KBM-7 (cell line): Measurements from ENCODE around the gene FHIT.
A peak's percentile ranks its signal among the peaks of the same experiment; 100 is the strongest.

Source experiments
- DNase-seq: peaks from one replicate; pipeline ENCODE4 v3.0.0-alpha.2; 2015
- in situ Hi-C: fragments of 300-500 bp; cut with MboI; formaldehyde crosslinking; loops from 2 replicates; pipeline ENCODE4 v1.14.3; 2020; ENCODE audit warnings: low sequenced_read_pairs, low pct_unique_long_range_greater_than_20kb, mixed read lengths

Gene FHIT

GRCh38 chr3:60023189-60023588 lies 1228.1 kb downstream of the FHIT start:
- in situ Hi-C loops = no loop called here

DNA sequence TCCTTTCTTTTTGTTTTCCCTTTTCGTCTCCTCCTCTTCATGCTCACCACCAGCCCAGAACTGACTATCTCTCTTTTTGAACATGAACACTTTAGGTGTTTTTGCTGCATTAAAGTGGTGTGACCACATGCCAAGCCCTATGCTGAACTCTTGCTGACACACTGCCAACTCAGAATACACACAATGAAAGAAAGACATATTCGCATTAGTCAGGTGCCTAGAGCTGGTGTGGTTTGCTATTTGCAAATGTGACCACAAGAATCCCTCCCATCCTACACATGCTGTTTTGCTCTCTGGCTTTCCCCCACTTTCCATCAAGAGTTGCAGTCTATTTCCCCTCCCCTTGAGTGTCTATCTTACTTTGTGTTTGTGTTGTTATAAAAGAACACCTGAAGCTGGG lies 1233.6 kb downstream of the FHIT start:
- no peak for DNase-seq
- in situ Hi-C loops = no loop called here

More at GRCh38 chr3:60023189-60023588, 1228.1 kb downstream of the FHIT start:
- no peak for DNase-seq

DNA sequence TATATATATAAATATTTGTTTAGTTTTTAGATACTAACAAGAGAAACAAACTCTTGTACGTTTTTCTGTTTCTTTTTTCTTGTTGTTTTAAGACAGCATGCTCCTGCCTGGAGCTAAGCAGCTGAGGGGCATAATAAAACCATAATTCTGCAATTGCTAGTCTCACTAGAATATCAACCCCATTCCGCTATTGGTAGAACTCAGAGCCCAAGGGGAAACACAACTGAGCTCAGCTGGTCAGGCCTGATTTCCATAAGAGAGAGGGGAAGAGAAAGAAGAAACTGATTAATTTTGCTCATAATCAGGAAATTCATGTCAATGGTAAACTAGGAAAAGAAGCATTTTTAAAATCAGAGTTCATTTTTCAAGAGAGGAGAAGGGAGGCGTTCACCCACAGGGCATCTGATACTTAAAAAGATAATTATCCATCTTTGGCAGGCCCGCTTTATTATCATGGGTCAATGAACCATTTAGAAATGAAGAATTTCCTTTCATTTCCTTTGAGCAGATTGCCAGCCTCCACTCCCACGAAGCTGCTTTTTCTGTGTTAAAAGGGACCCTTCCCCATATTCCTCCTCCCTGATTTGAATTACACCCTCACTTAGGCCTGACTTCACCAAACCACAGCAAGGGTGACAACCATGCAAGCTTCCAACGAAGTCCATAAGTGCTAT lies 1236.1 kb downstream of the FHIT start:
- in situ Hi-C loops = no loop called here
- no peak for DNase-seq

GRCh38 chr3:60013241-60013640 lies 1238.0 kb downstream of the FHIT start:
- DNase-seq = no peak
- in situ Hi-C loops = no loop called here

DNA sequence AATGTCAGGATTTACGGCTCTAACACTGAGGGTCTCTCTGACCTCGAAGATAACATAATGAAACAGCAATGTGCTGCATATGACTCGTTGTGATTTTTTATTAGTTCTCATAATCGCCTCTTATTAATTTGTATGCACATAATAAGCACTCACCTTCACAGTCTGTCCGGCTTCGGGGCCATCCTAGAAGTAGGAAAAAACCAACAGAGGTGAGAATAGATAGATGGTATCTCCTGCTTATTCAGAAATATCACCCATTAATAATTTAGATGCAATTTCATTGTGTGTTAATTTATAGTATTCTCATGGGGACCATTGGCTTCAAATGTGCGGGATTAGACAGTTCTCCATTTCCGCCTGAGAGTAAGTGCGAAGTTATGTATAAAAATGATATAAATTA lies 1240.0 kb downstream of the FHIT start:
- in situ Hi-C loops = no loop called here
- no peak for DNase-seq

- in situ Hi-C loops = no loop called here
- peak; percentile 0 for DNase-seq
Observed at GRCh38 chr3:60010781-60011180, 1240.5 kb downstream of the FHIT start.

DNA sequence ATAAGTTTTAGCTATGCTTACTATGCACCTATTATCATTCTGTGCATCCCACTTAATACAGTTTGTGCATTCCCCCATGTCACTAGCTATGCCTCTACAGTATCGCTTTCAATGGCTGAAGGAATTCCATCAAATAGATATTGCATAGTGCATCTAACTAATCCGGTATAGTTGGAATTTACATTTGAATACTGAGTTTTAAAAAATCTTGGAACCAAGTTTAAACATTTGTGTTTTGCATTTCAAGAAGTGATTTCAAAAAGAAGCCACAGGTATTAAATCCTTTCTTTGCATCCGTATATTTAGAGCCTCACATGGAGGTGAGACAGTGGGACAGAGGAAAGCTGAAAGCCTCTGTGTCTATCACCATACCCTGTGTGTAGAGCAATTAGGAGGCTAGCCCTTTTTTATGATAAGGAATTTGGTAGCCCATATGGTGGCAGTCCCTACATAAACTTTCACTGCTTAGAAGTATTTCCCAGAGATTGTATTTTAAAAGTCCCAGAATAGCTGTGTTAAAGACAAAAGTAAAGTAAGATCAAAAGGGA lies 1241.2 kb downstream of the FHIT start:
- in situ Hi-C loops = no loop called here
- DNase-seq = no peak

DNA sequence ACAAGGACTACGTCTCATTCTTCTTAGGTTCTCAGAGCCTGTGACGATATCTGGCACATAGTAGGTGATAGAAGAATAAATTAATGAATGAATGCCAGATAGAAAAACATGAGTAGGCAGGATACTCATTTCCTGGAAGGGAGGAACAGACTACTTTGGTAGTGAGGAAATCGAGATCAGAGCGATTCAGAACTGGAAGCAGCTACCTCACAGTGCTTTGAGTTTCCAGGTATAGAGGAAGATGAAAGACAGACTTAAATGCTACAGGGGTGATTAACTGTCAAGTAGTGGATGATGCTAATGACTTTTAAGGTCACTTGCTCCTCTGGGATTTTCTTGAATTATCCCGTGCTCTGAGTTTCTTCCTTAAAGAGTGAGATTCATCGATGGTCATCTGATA lies 1249.9 kb downstream of the FHIT start:
- no peak for DNase-seq
- in situ Hi-C loops = no loop called here

GRCh38 chr3:60000311-60001105 lies 1250.7 kb downstream of the FHIT start:
- in situ Hi-C loops = no loop called here
- DNase-seq = no peak

- no peak for DNase-seq
- in situ Hi-C loops = no loop called here
Observed at GRCh38 chr3:59998058-59998457, 1253.2 kb downstream of the FHIT start.

GRCh38 chr3:59997583-59997982 lies 1253.7 kb downstream of the FHIT start:
- in situ Hi-C loops = no loop called here
- DNase-seq = no peak

GRCh38 chr3:59996056-59996455 lies 1255.2 kb downstream of the FHIT start:
- in situ Hi-C loops = no loop called here
- no peak for DNase-seq

- in situ Hi-C loops = no loop called here
- DNase-seq = no peak
Observed at GRCh38 chr3:59995563-59995962, 1255.7 kb downstream of the FHIT start.

- no peak for DNase-seq
Observed at GRCh38 chr3:59994732-59995304, 1256.4 kb downstream of the FHIT start.

DNA sequence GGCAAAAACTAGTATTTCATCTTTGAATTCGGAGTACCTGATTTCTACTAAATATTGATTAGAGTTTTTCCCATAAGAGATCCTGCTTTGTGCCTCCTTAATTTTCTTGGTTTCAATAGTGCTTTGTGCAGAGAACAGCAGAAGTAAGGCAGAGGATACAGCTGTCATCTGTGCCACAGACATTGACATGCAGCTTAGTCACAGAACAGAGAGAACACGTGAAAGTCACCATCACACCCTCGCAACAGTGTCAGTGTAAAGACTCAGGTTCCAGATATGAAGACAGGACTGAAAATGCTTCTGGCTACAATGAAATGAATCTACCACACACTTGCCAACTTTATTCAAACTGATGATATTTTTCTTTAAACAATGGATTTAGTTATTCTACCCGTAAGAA lies 1258.7 kb downstream of the FHIT start:
- in situ Hi-C loops = no loop called here

More at GRCh38 chr3:59994732-59995304, 1256.4 kb downstream of the FHIT start:
- in situ Hi-C loops = no loop called here

GRCh38 chr3:59990915-59991314 lies 1260.3 kb downstream of the FHIT start:
- no peak for DNase-seq
- in situ Hi-C loops = no loop called here

More for the DNA sequence above, 1258.7 kb downstream of the FHIT start:
- no peak for DNase-seq

- DNase-seq = no peak
- in situ Hi-C loops = no loop called here
Observed at GRCh38 chr3:59982510-59982909, 1268.7 kb downstream of the FHIT start.

GRCh38 chr3:59981377-59981776 lies 1269.9 kb downstream of the FHIT start:
- no peak for DNase-seq
- in situ Hi-C loops = no loop called here

- no peak for DNase-seq
- in situ Hi-C loops = no loop called here
Observed at GRCh38 chr3:59980576-59980975, 1270.7 kb downstream of the FHIT start.

- in situ Hi-C loops = no loop called here
- DNase-seq = no peak
Observed at GRCh38 chr3:59979542-59979941, 1271.7 kb downstream of the FHIT start.
